ENCODE results near the gene HOXB6.

HOXB6 gene

GRCh38 chr17:48559840-48560817 lies 44.7 kb downstream of the HOXB6 start:
- H3K36me3 ChIP-seq, result no peaks in the 10 kb centered on the region
- TF ChIP-seq CTCF (IDR thresholded peaks at IDR 0.05), result no peak
- peaks cover 0 to 7% of the 10 kb centered on the region in 2 donors for H3K27me3 ChIP-seq
- no peaks in the 10 kb centered on the region for H3K9me3 ChIP-seq
- intact Hi-C loops (cut with DNase I; ENCODE audit: low total_unique reads), result no loop called here
- H3K4me1 ChIP-seq, result peaks cover 0 to 38% (median 26%) of the 10 kb centered on the region in 4 donors
- no peak overlapping the region for H3K4me3 ChIP-seq
- DNase-seq, result no peak
- H3K27ac ChIP-seq, result no peak overlapping the region

- Histone ChIP-seq H3K36me3 (no peaks in the 10 kb centered on the region), H3K27me3 (peaks cover 0 to 6% of the 10 kb centered on the region in 2 donors), H3K4me1 (peaks cover 0 to 42% (median 22%) of the 10 kb centered on the region in 4 donors), H3K4me3 (no peak overlapping the region), H3K9me3 (no peaks in the 10 kb centered on the region), H3K27ac (no peak overlapping the region)
- TF ChIP-seq CTCF (IDR thresholded peaks at IDR 0.05), result no peak
- no peak for DNase-seq
- intact Hi-C loops (cut with DNase I; ENCODE audit: low total_unique reads), result no loop called here
These were observed 45.5 kb downstream of the HOXB6 start for GRCh38 chr17:48559122-48559839.

GRCh38 chr17:48558831-48559121 lies 46.0 kb downstream of the HOXB6 start:
- intact Hi-C loops (cut with DNase I; ENCODE audit: low total_unique reads), result no loop called here
- H3K4me1 ChIP-seq, result peaks cover 0 to 41% (median 17%) of the 10 kb centered on the region in 4 donors
- no peak for DNase-seq
- H3K4me3 ChIP-seq, result no peak overlapping the region
- TF ChIP-seq CTCF (IDR thresholded peaks at IDR 0.05), result no peak
- H3K27me3 ChIP-seq, result peaks cover 0 to 1% of the 10 kb centered on the region in 2 donors
- peak overlapping the region in 1 of 2 donors; percentile 88 for H3K27ac ChIP-seq
- no peaks in the 10 kb centered on the region for H3K36me3 ChIP-seq
- no peaks in the 10 kb centered on the region for H3K9me3 ChIP-seq

- no peak for TF ChIP-seq CTCF (IDR thresholded peaks at IDR 0.05)
- DNase-seq, result no peak
These were observed 46.5 kb downstream of the HOXB6 start for GRCh38 chr17:48558057-48558830.

GRCh38 chr17:48556576-48557401 lies 48.0 kb downstream of the HOXB6 start:
- H3K27me3 ChIP-seq, result no peaks in the 10 kb centered on the region
- no peaks in the 10 kb centered on the region for H3K9me3 ChIP-seq
- no peak overlapping the region for H3K4me3 ChIP-seq
- no peak for TF ChIP-seq CTCF (IDR thresholded peaks at IDR 0.05)
- H3K4me1 ChIP-seq, result peaks cover 0 to 43% (median 15%) of the 10 kb centered on the region in 4 donors
- intact Hi-C loops (cut with DNase I; ENCODE audit: low total_unique reads), result no loop called here
- H3K36me3 ChIP-seq, result no peaks in the 10 kb centered on the region
- DNase-seq, result no peak
- H3K27ac ChIP-seq, result peak overlapping the region in 1 of 2 donors; percentile 88

More at GRCh38 chr17:48558057-48558830, 46.5 kb downstream of the HOXB6 start:
- Histone ChIP-seq H3K36me3 (no peaks in the 10 kb centered on the region), H3K9me3 (no peaks in the 10 kb centered on the region), H3K27me3 (no peaks in the 10 kb centered on the region), H3K27ac (peak overlapping the region in 1 of 2 donors; percentile 88), H3K4me1 (peaks cover 0 to 37% (median 15%) of the 10 kb centered on the region in 4 donors), H3K4me3 (no peak overlapping the region)
- intact Hi-C loops (cut with DNase I; ENCODE audit: low total_unique reads), result no loop called here
